HEK293 (cell line): ENCODE measurements around the gene CORT.
"Not testable (repeated sequence)": the region's sequence is repeated elsewhere in the genome, so short reads cannot be mapped to it uniquely, and the experiment has no call there.

Experiments used
- CTCF ChIA-PET: fragments of 350-600 bp; formaldehyde crosslinking; extraction: SDS; loops from one replicate; lab custom pipeline; 2021; ENCODE audit warnings: antibody characterized with exemption; lab: Yijun Ruan, JAX
- POLR2A ChIA-PET: fragments of 300-600 bp; formaldehyde crosslinking; extraction: SDS; loops from one replicate; lab custom pipeline; 2020; ENCODE audit warnings: antibody characterized with exemption, inconsistent platforms; lab: Yijun Ruan, JAX
- H3K27ac ChIP-seq: fragments of 200-500 bp; sonication (Bioruptor generic); 2 replicates; pipeline ENCODE4 v1.5.1; 2014; ENCODE audit warnings: low read depth, low read length, control low read depth, inconsistent platforms; ENCODE audit errors: extremely low read depth
- H3K36me3 ChIP-seq, 2 experiments: fragments of 200-500 bp in 1 of 2; sonication (Bioruptor generic) in 1 of 2; 1 replicate in 1 of 2; 2 replicates in 1 of 2; pipeline ENCODE4 v1.5.1; 2014 to 2017; ENCODE audit warnings: inconsistent platforms in 2 of 2, low read length in 2 of 2; ENCODE audit not compliant: control insufficient read depth in 2 of 2, insufficient read depth in 1 of 2
- H3K4me1 ChIP-seq: fragments of 200-500 bp; sonication (Bioruptor generic); 2 replicates; pipeline ENCODE4 v1.5.1; 2014; ENCODE audit warnings: mild to moderate bottlenecking, low read length, inconsistent platforms; ENCODE audit not compliant: control insufficient read depth, insufficient read depth
- H3K4me3 ChIP-seq: 2 replicates; pipeline ENCODE4 v1.5.1; 2011; ENCODE audit warnings: low read depth, mild to moderate bottlenecking, control low read depth, low read length, moderate library complexity
- H3K9me3 ChIP-seq: fragments of 200-500 bp; sonication (Bioruptor generic); 2 replicates; pipeline ENCODE4 v1.5.1; 2014; ENCODE audit warnings: low read depth, low read length, inconsistent platforms; ENCODE audit not compliant: control insufficient read depth, insufficient read depth
- HOXA7 ChIP-seq: sonication (generic); formaldehyde crosslinking; IDR thresholded peaks from 2 replicates; pipeline ENCODE4 v1.8.1; 2022; ENCODE audit warnings: missing genetic modification reagents, borderline replicate concordance
- KLF17 ChIP-seq: fragments of 450-650 bp; formaldehyde crosslinking; IDR thresholded peaks from 2 replicates; pipeline ENCODE4 v1.5.1; 2016; ENCODE audit warnings: missing biosample characterization, missing genetic modification characterization
- ZNF133 ChIP-seq: fragments of 450-650 bp; formaldehyde crosslinking; IDR thresholded peaks from 2 replicates; pipeline ENCODE4 v1.5.1; 2016; ENCODE audit warnings: missing biosample characterization, missing genetic modification characterization
- ZNF211 ChIP-seq: fragments of 450-650 bp; formaldehyde crosslinking; IDR thresholded peaks from 2 replicates; pipeline ENCODE4 v1.5.1; 2016; ENCODE audit warnings: low read depth, missing biosample characterization, missing genetic modification characterization
- ZNF391 ChIP-seq: fragments of 450-650 bp; formaldehyde crosslinking; IDR thresholded peaks from 2 replicates; pipeline ENCODE4 v1.5.1; 2016; ENCODE audit warnings: low read depth, missing biosample characterization, missing genetic modification characterization, borderline replicate concordance
- ZNF394 ChIP-seq: fragments of 450-650 bp; formaldehyde crosslinking; IDR thresholded peaks from 2 replicates; pipeline ENCODE4 v1.5.1; 2016; ENCODE audit warnings: missing biosample characterization, missing genetic modification characterization, mild to moderate bottlenecking, moderate library complexity, borderline replicate concordance
- TF ChIP-seq, protein P1 (sequence below): fragments of 450-650 bp; formaldehyde crosslinking; IDR thresholded peaks from 2 replicates; pipeline ENCODE4 v1.5.1; 2017; ENCODE audit warnings: missing biosample characterization, missing genetic modification characterization
- TF ChIP-seq, protein P2 (sequence below): fragments of 450-650 bp; formaldehyde crosslinking; IDR thresholded peaks from 2 replicates; pipeline ENCODE4 v1.5.1; 2016; ENCODE audit warnings: missing biosample characterization, missing genetic modification characterization
- TF ChIP-seq, protein P3 (sequence below): fragments of 450-650 bp; formaldehyde crosslinking; IDR thresholded peaks from 2 replicates; pipeline ENCODE4 v1.5.1; 2016; ENCODE audit warnings: missing biosample characterization, missing genetic modification characterization
- TF ChIP-seq, protein P4 (sequence below): fragments of 450-650 bp; formaldehyde crosslinking; IDR thresholded peaks from 2 replicates; pipeline ENCODE4 v1.5.1; 2017; ENCODE audit warnings: missing biosample characterization, mild to moderate bottlenecking, missing genetic modification characterization, moderate library complexity

The CORT gene

DNA sequence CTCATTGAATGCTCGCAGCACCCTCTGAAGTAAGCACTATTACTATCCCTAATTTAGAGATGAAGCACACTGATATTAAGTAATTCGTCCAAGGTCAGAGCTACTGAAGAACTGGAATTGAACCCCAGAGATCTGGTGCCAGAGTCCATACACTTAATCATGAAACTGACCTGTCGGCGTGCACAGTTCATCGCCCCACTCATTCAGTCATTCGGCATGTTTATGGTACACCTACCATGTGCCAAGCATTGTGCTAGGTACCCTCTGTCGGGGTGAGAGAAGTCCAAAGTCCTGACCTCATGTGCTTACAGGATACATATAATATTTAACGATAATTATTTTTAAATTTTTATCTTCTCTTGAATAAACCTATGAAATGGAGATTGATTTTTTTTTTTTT, 25.2 kb upstream of the CORT start (continued):
- TF ChIP-seq, protein P1, sequence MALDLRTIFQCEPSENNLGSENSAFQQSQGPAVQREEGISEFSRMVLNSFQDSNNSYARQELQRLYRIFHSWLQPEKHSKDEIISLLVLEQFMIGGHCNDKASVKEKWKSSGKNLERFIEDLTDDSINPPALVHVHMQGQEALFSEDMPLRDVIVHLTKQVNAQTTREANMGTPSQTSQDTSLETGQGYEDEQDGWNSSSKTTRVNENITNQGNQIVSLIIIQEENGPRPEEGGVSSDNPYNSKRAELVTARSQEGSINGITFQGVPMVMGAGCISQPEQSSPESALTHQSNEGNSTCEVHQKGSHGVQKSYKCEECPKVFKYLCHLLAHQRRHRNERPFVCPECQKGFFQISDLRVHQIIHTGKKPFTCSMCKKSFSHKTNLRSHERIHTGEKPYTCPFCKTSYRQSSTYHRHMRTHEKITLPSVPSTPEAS (tag by site-specific recombination) = no peak
- TF ChIP-seq ZNF394 (tag by site-specific recombination) = no peak
- no peak for TF ChIP-seq ZNF391 (tag by site-specific recombination)
- no peak for TF ChIP-seq ZNF133 (tag by site-specific recombination)
- TF ChIP-seq, protein P2, sequence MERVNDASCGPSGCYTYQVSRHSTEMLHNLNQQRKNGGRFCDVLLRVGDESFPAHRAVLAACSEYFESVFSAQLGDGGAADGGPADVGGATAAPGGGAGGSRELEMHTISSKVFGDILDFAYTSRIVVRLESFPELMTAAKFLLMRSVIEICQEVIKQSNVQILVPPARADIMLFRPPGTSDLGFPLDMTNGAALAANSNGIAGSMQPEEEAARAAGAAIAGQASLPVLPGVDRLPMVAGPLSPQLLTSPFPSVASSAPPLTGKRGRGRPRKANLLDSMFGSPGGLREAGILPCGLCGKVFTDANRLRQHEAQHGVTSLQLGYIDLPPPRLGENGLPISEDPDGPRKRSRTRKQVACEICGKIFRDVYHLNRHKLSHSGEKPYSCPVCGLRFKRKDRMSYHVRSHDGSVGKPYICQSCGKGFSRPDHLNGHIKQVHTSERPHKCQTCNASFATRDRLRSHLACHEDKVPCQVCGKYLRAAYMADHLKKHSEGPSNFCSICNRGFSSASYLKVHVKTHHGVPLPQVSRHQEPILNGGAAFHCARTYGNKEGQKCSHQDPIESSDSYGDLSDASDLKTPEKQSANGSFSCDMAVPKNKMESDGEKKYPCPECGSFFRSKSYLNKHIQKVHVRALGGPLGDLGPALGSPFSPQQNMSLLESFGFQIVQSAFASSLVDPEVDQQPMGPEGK (tag by site-specific recombination) = no peak
- TF ChIP-seq, protein P3, sequence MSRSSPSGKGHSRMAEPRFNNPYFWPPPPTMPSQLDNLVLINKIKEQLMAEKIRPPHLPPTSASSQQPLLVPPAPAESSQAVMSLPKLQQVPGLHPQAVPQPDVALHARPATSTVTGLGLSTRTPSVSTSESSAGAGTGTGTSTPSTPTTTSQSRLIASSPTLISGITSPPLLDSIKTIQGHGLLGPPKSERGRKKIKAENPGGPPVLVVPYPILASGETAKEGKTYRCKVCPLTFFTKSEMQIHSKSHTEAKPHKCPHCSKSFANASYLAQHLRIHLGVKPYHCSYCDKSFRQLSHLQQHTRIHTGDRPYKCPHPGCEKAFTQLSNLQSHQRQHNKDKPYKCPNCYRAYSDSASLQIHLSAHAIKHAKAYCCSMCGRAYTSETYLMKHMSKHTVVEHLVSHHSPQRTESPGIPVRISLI (tag by site-specific recombination) = no peak
- no peak for TF ChIP-seq HOXA7 (CRISPR knock-in tag)
- TF ChIP-seq, all 188 proteins: peak for 0

GRCh38 chr1:10425826-10426534, 23.9 kb upstream of the CORT start:
- H3K4me1 ChIP-seq, H3K9me3 ChIP-seq, H3K27ac ChIP-seq, POLR2A ChIA-PET, H3K4me3 ChIP-seq: not testable (repeated sequence)
- CTCF ChIA-PET = interaction anchor here (0.6 to 1.8 kb wide), 2 partner anchors 16 to 68 kb away, joined by 5 to 10 read pairs; no protein-coding TSS in a partner anchor
- peaks cover under 1 to 12% of the 10 kb centered on the region in 2 experiments; a peak in 2 of 3 replicates for H3K36me3 ChIP-seq

GRCh38 chr1:10426535-10426848, 23.3 kb upstream of the CORT start:
- H3K36me3 ChIP-seq, H3K4me1 ChIP-seq, POLR2A ChIA-PET, H3K4me3 ChIP-seq, H3K27ac ChIP-seq, H3K9me3 ChIP-seq: not testable (repeated sequence)
- CTCF ChIA-PET = interaction anchor here (1.8 kb wide), 1 partner anchor 68 kb away, joined by 10 read pairs; no protein-coding TSS in a partner anchor

DNA sequence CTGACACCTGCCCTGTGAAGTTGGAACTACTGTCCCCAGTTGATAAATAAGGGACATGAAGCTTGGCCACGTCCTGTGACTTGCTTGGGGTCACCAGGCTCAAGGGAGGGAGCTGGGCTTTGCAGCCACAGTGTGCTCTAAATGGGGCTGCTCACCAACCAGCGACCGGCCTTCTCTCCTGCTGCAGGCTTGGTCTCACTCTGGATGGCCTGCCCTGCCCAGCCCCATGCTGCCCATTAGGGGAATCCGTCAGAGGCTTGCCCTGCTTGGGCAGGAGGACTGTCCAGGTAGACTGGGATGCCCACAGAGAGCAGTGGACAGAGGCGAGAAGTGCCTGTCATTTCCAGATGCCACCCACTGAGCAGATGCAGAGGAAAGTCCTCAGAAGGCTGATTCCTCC, 20.8 kb upstream of the CORT start:
- no peaks in the 10 kb centered on the region for H3K9me3 ChIP-seq
- CTCF ChIA-PET = interaction anchor here (0.5 to 9.3 kb wide), 17 partner anchors 8 to 957 kb away, joined by 3 to 148 read pairs (median 4); no protein-coding TSS in a partner anchor
- POLR2A ChIA-PET = interaction anchor here (2.8 kb wide), 1 partner anchor 30 kb away, joined by 10 read pairs; the partner anchor contains the start of gene PGD

More for the DNA sequence above, 20.8 kb upstream of the CORT start:
- Histone ChIP-seq H3K4me1 (no peaks in the 10 kb centered on the region), H3K4me3 (no peak overlapping the region), H3K27ac (no peak overlapping the region), H3K36me3 (peaks cover 0 to 13% of the 10 kb centered on the region in 2 experiments; a peak in 1 of 3 replicates)
- no peak for TF ChIP-seq ZNF211 (tag by site-specific recombination)
- no peak for TF ChIP-seq KLF17 (tag by site-specific recombination)
- TF ChIP-seq, protein P4, sequence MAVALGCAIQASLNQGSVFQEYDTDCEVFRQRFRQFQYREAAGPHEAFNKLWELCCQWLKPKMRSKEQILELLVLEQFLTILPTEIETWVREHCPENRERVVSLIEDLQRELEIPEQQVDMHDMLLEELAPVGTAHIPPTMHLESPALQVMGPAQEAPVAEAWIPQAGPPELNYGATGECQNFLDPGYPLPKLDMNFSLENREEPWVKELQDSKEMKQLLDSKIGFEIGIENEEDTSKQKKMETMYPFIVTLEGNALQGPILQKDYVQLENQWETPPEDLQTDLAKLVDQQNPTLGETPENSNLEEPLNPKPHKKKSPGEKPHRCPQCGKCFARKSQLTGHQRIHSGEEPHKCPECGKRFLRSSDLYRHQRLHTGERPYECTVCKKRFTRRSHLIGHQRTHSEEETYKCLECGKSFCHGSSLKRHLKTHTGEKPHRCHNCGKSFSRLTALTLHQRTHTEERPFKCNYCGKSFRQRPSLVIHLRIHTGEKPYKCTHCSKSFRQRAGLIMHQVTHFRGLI (tag by site-specific recombination) = no peak
